ENCODE data around the gene PLA2G4E. TPM values are rescaled to one million over a fixed set of nuclear protein-coding genes. Genes with fewer than 3 reads are reported as not detected.

The PLA2G4E gene
- total and polyA plus RNA-seq, 2 of the 13 experiments (the other 11 are each of a cell fraction or from before 2014, with no cell fraction given): not detected

GRCh38 chr15:41972253-41973242 lies 48.3 kb downstream of the PLA2G4E start, which contains the start of gene EHD4 (continued):
- TF ChIP-seq ZBTB21 (CRISPR knock-in tag; IDR thresholded peaks at IDR 0.05): no peak
- no peak for TF ChIP-seq HNRNPUL1 (IDR thresholded peaks at IDR 0.05; ENCODE audit: low read depth, low read length)
- peak; percentile 59; the same call in 1 of the 2 replicates for TF ChIP-seq HDAC1 (CRISPR knock-in tag; IDR thresholded peaks at IDR 0.05)
- TF ChIP-seq ZBTB14 (CRISPR knock-in tag; IDR thresholded peaks at IDR 0.05): no peak
- TF ChIP-seq ZNF510 (CRISPR knock-in tag; IDR thresholded peaks at IDR 0.05; ENCODE audit: low read depth): no peak
- no peak for TF ChIP-seq HMGA1 (CRISPR knock-in tag; conservative IDR thresholded peaks at IDR 0.05)
- TF ChIP-seq MXD1 (CRISPR knock-in tag; IDR thresholded peaks at IDR 0.05): peak; percentile 78; the same call in 1 of the 2 replicates
- no peak; the same call in 1 of the 2 replicates for TF ChIP-seq PATZ1 (CRISPR knock-in tag; IDR thresholded peaks at IDR 0.05)
- no peak for TF ChIP-seq RFX1 (IDR thresholded peaks at IDR 0.05)
- no peak for TF ChIP-seq ZNF562 (CRISPR knock-in tag; IDR thresholded peaks at IDR 0.05; ENCODE audit: borderline replicate concordance)
- no peak for TF ChIP-seq KLF13 (CRISPR knock-in tag; IDR thresholded peaks at IDR 0.05)
- no peak for TF ChIP-seq AHDC1 (CRISPR knock-in tag; IDR thresholded peaks at IDR 0.05; ENCODE audit: borderline replicate concordance)
- no peak for TF ChIP-seq ATF7 (IDR thresholded peaks at IDR 0.05)
- 0 out of 2 replicates have a peak, but pooled peaks have one; percentile 54 for TF ChIP-seq ATF7 (CRISPR knock-in tag; IDR thresholded peaks at IDR 0.05)
- no peak for TF ChIP-seq ZBTB39 (CRISPR knock-in tag; IDR thresholded peaks at IDR 0.05)
- peak; percentile 84; the same call in 1 of the 2 replicates for TF ChIP-seq ZNF761 (CRISPR knock-in tag; conservative IDR thresholded peaks at IDR 0.05)

Measured in HepG2 (cell line).